H1 (cell line): ENCODE results near the gene ZBP1. TPM values are rescaled to one million over a fixed set of nuclear protein-coding genes. Genes with fewer than 3 reads are reported as not detected.

ENCODE experiments used
- CBX5 ChIP-seq: fragments of 300-800, 300-1000 bp; sonication (generic); IDR thresholded peaks from 2 replicates; pipeline ENCODE4 v1.7.1; 2016; ENCODE audit warnings: antibody characterized with exemption, low read length, low read depth
- FOSL1 ChIP-seq: IDR thresholded peaks from 2 replicates; pipeline ENCODE4 v1.6.1; 2011; ENCODE audit warnings: mild to moderate bottlenecking, low read depth, low read length, moderate library complexity; ENCODE audit not compliant: insufficient read depth
- polyA plus RNA-seq, 7 experiments: library from polyadenylated mRNA; depleted of rRNA in 3 of 7; stranded (reverse) in 5 of 7; unstranded in 2 of 7; fragments of >200 nt in 5 of 7; fragments of 200-250 nt in 2 of 7; gene quantifications; 1 replicate in 5 of 7; 2 replicates in 1 of 7; 4 replicates in 1 of 7; pipeline versions ENCODE4 v1.2.1 to v1.2.3, GENCODE V29; 2011 to 2013; ENCODE audit warnings: missing spikeins in 2 of 7, mixed read lengths in 2 of 7
- total RNA-seq: library from RNA; stranded (reverse); fragmentation: NEBNext Ultra II Directional; extraction: Animal tissue kit (Norgen Biotek cat#: 25700); gene quantifications from 2 replicates; pipeline ENCODE4 v1.2.1, GENCODE V29; 2021

Gene ZBP1
- total and polyA plus RNA-seq, 2 of the 8 experiments (the other 6 are each of a cell fraction or from before 2014, with no cell fraction given), result not detected

GRCh38 chr20:57617079-57617795 is 3.0 kb downstream of the ZBP1 start (continued):
- TF ChIP-seq FOSL1 (no peak), CBX5 (no peak)
